Fibroblast of mammary gland (primary cell): ENCODE results near the gene SPTBN5.

Source experiments
- DNase-seq: peaks from one replicate; pipeline ENCODE4 v3.0.0-alpha.2; 2010; ENCODE audit warnings: low read depth
- H3K4me3 ChIP-seq: 2 replicates; pipeline ENCODE4 v1.5.1; 2011; ENCODE audit warnings: low read depth, mild to moderate bottlenecking, low read length, moderate library complexity; ENCODE audit not compliant: control insufficient read depth
- CTCF ChIP-seq: conservative IDR thresholded peaks from 2 replicates; pipeline ENCODE4 v1.5.1; 2011; ENCODE audit warnings: low read depth, low read length, inconsistent platforms; ENCODE audit not compliant: control insufficient read depth, insufficient read depth

The SPTBN5 gene

GRCh38 chr15:41897363-41897799 is 3.5 kb upstream of the SPTBN5 start:
- TF ChIP-seq CTCF, result no peak
- no peak overlapping the region for H3K4me3 ChIP-seq
- DNase-seq, result no peak

DNA sequence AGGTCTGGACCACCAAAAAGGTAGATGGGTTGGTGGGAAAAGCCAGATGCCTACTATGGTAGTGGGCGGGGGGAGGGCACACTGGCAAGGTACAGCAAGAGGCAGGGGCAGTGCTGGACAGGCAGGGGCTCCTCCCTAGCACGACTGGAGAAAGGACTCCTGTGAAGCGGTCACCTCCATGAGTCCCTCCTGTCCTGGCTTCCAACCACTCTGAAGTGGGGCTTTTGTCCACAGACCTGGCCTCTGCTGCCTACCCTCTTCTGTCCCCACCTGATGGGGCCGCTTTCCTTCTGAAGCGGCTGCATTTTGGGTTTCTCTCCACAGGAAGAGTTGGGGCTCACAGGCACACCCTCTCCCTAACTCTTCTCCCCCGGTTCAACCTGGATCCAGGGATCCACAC is 2.7 kb upstream of the SPTBN5 start:
- TF ChIP-seq CTCF, result no peak
- DNase-seq, result no peak
- no peak overlapping the region for H3K4me3 ChIP-seq

DNA sequence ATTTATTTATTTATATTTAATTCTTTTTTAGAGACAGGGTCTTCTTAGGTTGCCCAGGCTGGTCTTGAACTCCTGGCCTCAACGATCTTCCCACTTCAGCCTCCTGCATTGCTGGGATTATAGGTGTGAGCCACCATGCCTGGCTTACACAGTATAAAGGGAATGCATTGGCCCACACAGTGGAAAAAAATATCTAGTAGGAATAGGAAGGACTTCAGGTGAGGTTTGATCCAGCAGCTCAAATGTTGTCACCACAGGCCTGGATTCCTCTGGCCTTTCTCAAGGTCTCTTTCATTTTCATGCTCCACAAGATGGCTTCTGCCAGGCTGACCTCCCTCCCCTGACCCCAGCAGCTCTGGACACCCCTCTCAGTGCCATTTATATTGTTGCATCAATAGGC is 2.1 kb upstream of the SPTBN5 start:
- H3K4me3 ChIP-seq, result no peak overlapping the region
- no peak for TF ChIP-seq CTCF
- DNase-seq, result no peak

DNA sequence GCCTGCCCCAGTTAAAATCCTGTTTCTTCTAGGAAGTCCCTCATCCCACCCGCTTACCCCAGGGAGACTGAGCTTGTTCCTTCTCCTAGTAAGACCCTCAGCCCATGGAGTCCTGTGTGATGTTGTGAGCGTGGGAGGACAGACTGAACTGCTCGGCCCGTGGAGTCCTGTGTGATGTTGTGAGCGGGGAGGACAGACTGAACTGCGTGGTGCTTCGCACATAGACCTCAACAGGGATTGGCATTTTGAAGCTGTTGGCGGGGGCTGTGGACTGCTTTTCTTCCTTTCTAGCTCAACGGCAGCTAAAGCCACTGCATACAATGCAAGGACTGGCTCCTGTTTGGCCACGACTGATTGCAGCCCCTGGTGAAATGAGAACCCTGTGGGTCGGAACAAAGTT is 1.6 kb upstream of the SPTBN5 start:
- no peak overlapping the region for H3K4me3 ChIP-seq
- DNase-seq, result no peak
- TF ChIP-seq CTCF, result no peak

GRCh38 chr15:41894791-41895463 is 1.1 kb upstream of the SPTBN5 start:
- peak overlapping the region; percentile 2 for H3K4me3 ChIP-seq
- peak; percentile 76 for DNase-seq
- peak; percentile 14 for TF ChIP-seq CTCF

- no peak for DNase-seq
- H3K4me3 ChIP-seq, result no peak overlapping the region
- no peak for TF ChIP-seq CTCF
Measured at GRCh38 chr15:41894251-41894790, 468 bp upstream of the SPTBN5 start.
